Keratinocyte (primary cell): ENCODE measurements around the gene PFKP. TPM values are rescaled to one million over a fixed set of nuclear protein-coding genes. Genes with fewer than 3 reads are reported as not detected.

ENCODE experiments used
- DNase-seq: peaks from one replicate; pipeline ENCODE4 v3.0.0-alpha.2; 2011; ENCODE audit warnings: low read depth, missing footprints, low spot score
- FAIRE-seq: peaks from 2 replicates; lab custom pipeline; 2011; peaks lifted over from hg19 to GRCh38; lab: Jason Lieb, UNC
- H2AFZ ChIP-seq: 2 replicates; pipeline ENCODE4 v1.6.0; 2012; ENCODE audit warnings: low read length, control low read depth, inconsistent platforms; ENCODE audit not compliant: control insufficient read depth
- H3K27ac ChIP-seq: 2 replicates; pipeline ENCODE4 v1.5.1; 2011; ENCODE audit warnings: low read length; ENCODE audit not compliant: control insufficient read depth, insufficient read depth
- H3K27me3 ChIP-seq: 3 replicates; pipeline ENCODE4 v1.6.0; 2011; ENCODE audit warnings: low read length; ENCODE audit not compliant: control insufficient read depth, insufficient read depth; ENCODE audit errors: extremely low read depth
- H3K36me3 ChIP-seq, 2 experiments: 2 replicates in 1 of 2; 3 replicates in 1 of 2; pipeline ENCODE4 v1.5.1; 2011; ENCODE audit warnings: low read length in 2 of 2, mild to moderate bottlenecking in 1 of 2; ENCODE audit not compliant: control insufficient read depth in 2 of 2, insufficient read depth in 2 of 2; ENCODE audit errors: extremely low read depth in 1 of 2
- H3K4me1 ChIP-seq: 3 replicates; pipeline ENCODE4 v1.5.1; 2011; ENCODE audit warnings: low read length; ENCODE audit not compliant: control insufficient read depth, insufficient read depth; ENCODE audit errors: extremely low read depth
- H3K4me2 ChIP-seq: 3 replicates; pipeline ENCODE4 v1.6.0; 2011; ENCODE audit warnings: low read depth, low read length; ENCODE audit not compliant: control insufficient read depth, insufficient read depth; ENCODE audit errors: extremely low read depth
- H3K4me3 ChIP-seq, 3 experiments: fragments of 200-600 bp in 1 of 3; sonication (generic) in 1 of 3; 2 replicates in 2 of 3; 3 replicates in 1 of 3; pipeline ENCODE4 v1.5.1; 2011 to 2016; ENCODE audit warnings: low read length in 3 of 3, mild to moderate bottlenecking in 3 of 3, control low read depth in 2 of 3, inconsistent platforms in 1 of 3, low read depth in 1 of 3, mixed read lengths in 1 of 3, mixed run types in 1 of 3, moderate library complexity in 1 of 3; ENCODE audit not compliant: control insufficient read depth in 2 of 3, insufficient read depth in 2 of 3; ENCODE audit errors: extremely low read depth in 1 of 3
- H3K79me2 ChIP-seq: 2 replicates; pipeline ENCODE4 v1.6.0; 2012; ENCODE audit warnings: low read length; ENCODE audit not compliant: control insufficient read depth, insufficient read depth
- H3K9ac ChIP-seq: 3 replicates; pipeline ENCODE4 v1.6.0; 2011; ENCODE audit warnings: low read length; ENCODE audit not compliant: control insufficient read depth, insufficient read depth; ENCODE audit errors: extremely low read depth
- H3K9me1 ChIP-seq: 3 replicates; pipeline ENCODE4 v1.6.0; 2011; ENCODE audit warnings: low read length; ENCODE audit not compliant: control insufficient read depth, insufficient read depth; ENCODE audit errors: extremely low read depth
- H3K9me3 ChIP-seq: 2 replicates; pipeline ENCODE4 v1.5.1; 2012; ENCODE audit warnings: low read depth, low read length; ENCODE audit not compliant: control insufficient read depth
- H4K20me1 ChIP-seq: 3 replicates; pipeline ENCODE4 v1.6.0; 2011; ENCODE audit warnings: low read length; ENCODE audit not compliant: control insufficient read depth, insufficient read depth; ENCODE audit errors: extremely low read depth
- EZH2 ChIP-seq: IDR thresholded peaks from one replicate; pipeline ENCODE4 v1.6.1; 2012; ENCODE audit warnings: inconsistent platforms, mild to moderate bottlenecking, low read length, moderate library complexity
- dilution Hi-C: fragments of 300-500 bp; cut with MboI; formaldehyde crosslinking; loops from one replicate; pipeline ENCODE4 v1.7.0; 2020; ENCODE audit warnings: low sequenced_read_pairs; ENCODE audit not compliant: extremely low pct_ligation_motif_present
- polyA plus RNA-seq, 5 experiments: library from polyadenylated mRNA; depleted of rRNA in 3 of 5; stranded (reverse) in 3 of 5; stranded (forward) in 1 of 5; unstranded in 1 of 5; fragments of >200 nt; gene quantifications; 1 replicate in 1 of 5; 2 replicates in 3 of 5; 3 replicates in 1 of 5; pipeline versions ENCODE4 v1.2.1 to v1.2.3, GENCODE V29; 2011 to 2012; ENCODE audit warnings: missing spikeins in 2 of 5, low read depth in 1 of 5, low replicate concordance in 1 of 5
- TF ChIP-seq, protein P1 (sequence below), 3 experiments: IDR thresholded peaks in 1 of 3; conservative IDR thresholded peaks in 1 of 3; optimal IDR thresholded peaks in 1 of 3; 2 replicates in 2 of 3; 3 replicates in 1 of 3; pipeline versions ENCODE3 to v1.5.1; 2011; ENCODE audit warnings: low read length in 3 of 3, mild to moderate bottlenecking in 3 of 3, moderate library complexity in 2 of 3, control low read depth in 1 of 3, inconsistent platforms in 1 of 3; ENCODE audit not compliant: insufficient read depth in 2 of 3; ENCODE audit errors: extremely low read depth in 1 of 3

The PFKP gene
- polyA plus RNA-seq, 1 donor (not counting 4 experiments of a cell fraction or from before 2014, with no cell fraction given), result 117 TPM

DNA sequence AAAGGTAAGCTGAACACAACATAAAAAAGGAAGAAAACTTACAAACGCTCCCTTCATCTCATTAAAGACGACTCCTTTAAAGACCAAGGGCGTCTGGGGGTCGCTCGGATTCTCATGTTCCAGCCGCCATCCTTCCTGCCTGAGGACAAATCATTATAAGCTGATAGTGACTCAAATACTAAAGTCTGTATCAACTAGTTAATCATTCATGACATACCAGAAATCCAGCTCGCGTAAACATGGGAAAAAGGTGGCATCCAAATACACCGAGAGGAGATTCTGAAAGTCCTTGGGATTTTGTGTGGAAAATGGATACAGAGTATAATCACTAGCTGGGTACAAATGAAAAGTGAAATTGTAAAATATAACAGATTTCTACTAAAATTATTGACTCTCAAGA is 97.8 kb downstream of the PFKP start:
- Histone ChIP-seq H3K9me3 (no peaks in the 10 kb centered on the region), H3K27me3 (no peaks in the 10 kb centered on the region), H3K36me3 (peaks cover 44 to 59% of the 10 kb centered on the region in 2 experiments), H3K4me2 (no peak overlapping the region), H3K4me1 (no peaks in the 10 kb centered on the region), H3K9me1 (no peaks in the 10 kb centered on the region), H3K4me3 (no peak overlapping the region), H2AFZ (no peak overlapping the region), H3K27ac (no peak overlapping the region), H4K20me1 (no peaks in the 10 kb centered on the region), H3K9ac (no peak overlapping the region), H3K79me2 (peaks cover 7% of the 10 kb centered on the region)
- no peak for DNase-seq
- FAIRE-seq, result no peak
- TF ChIP-seq, protein P1, sequence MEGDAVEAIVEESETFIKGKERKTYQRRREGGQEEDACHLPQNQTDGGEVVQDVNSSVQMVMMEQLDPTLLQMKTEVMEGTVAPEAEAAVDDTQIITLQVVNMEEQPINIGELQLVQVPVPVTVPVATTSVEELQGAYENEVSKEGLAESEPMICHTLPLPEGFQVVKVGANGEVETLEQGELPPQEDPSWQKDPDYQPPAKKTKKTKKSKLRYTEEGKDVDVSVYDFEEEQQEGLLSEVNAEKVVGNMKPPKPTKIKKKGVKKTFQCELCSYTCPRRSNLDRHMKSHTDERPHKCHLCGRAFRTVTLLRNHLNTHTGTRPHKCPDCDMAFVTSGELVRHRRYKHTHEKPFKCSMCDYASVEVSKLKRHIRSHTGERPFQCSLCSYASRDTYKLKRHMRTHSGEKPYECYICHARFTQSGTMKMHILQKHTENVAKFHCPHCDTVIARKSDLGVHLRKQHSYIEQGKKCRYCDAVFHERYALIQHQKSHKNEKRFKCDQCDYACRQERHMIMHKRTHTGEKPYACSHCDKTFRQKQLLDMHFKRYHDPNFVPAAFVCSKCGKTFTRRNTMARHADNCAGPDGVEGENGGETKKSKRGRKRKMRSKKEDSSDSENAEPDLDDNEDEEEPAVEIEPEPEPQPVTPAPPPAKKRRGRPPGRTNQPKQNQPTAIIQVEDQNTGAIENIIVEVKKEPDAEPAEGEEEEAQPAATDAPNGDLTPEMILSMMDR (optimal IDR thresholded peaks at IDR 0.05 in 1 of 3, IDR thresholded peaks at IDR 0.05 in 1 of 3, conservative IDR thresholded peaks at IDR 0.05 in 1 of 3; ENCODE audit: extremely low read depth in 1 of 3, insufficient read depth in 2 of 3, low read length in 3 of 3), result no peak
- no peak for TF ChIP-seq EZH2
- dilution Hi-C loops, result no loop called here

DNA sequence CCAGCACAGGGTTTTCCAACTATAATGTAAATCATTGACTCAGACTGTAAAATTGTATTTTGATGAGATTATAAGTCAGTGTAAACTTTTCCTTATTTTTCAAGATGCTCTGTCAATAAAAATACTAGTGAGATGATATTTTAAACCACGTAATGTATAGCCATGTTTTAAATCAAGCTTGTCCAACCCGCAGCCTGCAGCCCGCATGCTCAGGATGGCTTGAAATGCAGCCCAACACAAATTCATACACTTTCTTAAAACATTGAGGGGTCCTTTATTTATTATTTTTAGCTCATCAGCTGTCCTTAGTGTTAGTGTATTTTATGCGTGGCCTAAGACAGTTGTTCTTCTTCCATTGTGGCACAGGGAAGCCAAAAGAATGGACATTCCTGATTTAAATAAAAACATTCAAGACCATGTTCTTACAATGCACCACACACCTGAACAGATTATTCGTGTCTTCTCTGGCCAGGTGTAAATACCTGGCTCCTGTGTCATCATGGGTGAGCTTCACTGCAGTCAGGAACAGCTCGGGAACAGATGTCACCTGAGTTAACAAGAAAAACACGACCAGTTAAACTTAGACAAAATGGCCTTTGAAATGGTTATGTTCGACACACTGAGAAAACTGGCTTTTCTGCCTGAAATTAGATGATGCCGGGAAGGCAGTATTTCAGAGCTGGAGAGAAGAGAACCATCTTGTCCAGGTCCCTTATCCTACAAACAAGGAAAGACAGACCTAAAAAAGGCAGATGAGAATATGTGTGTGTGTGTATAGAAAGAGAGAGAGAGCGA is 99.3 kb downstream of the PFKP start:
- H3K4me3 ChIP-seq, result no peak overlapping the region
- H4K20me1 ChIP-seq, result no peaks in the 10 kb centered on the region
- dilution Hi-C loops, result no loop called here
- H2AFZ ChIP-seq, result no peak overlapping the region
- H3K27me3 ChIP-seq, result no peaks in the 10 kb centered on the region
- DNase-seq (no peak), FAIRE-seq (no peak)
- peaks cover 20% of the 10 kb centered on the region for H3K79me2 ChIP-seq
- H3K4me1 ChIP-seq, result peaks cover 2% of the 10 kb centered on the region
- H3K9ac ChIP-seq, result no peak overlapping the region
- peaks cover 40 to 59% of the 10 kb centered on the region in 2 experiments for H3K36me3 ChIP-seq
- TF ChIP-seq, protein P1 (optimal IDR thresholded peaks at IDR 0.05 in 1 of 3, IDR thresholded peaks at IDR 0.05 in 1 of 3, conservative IDR thresholded peaks at IDR 0.05 in 1 of 3; ENCODE audit: extremely low read depth in 1 of 3, insufficient read depth in 2 of 3, low read length in 3 of 3), result no peak
- TF ChIP-seq EZH2, result no peak
- no peaks in the 10 kb centered on the region for H3K9me3 ChIP-seq
- H3K4me2 ChIP-seq, result no peak overlapping the region
- no peak overlapping the region for H3K27ac ChIP-seq
- H3K9me1 ChIP-seq, result no peaks in the 10 kb centered on the region
